Epidermal melanocyte (primary cell): Measurements from ENCODE around the gene FBN3.

Source experiments
- DNase-seq: peaks from one replicate; pipeline ENCODE4 v3.0.0; 2011; ENCODE audit warnings: low spot score; ENCODE audit not compliant: insufficient read length

Gene FBN3

GRCh38 chr19:8022275-8022674 lies 127.1 kb downstream of the FBN3 start:
- DNase-seq = no peak

GRCh38 chr19:8021374-8021773 lies 128.0 kb downstream of the FBN3 start:
- DNase-seq = no peak

- DNase-seq = no peak
Observed at GRCh38 chr19:8020681-8021080, 128.7 kb downstream of the FBN3 start.

GRCh38 chr19:8017808-8018207 lies 131.6 kb downstream of the FBN3 start:
- DNase-seq = no peak
